ENCODE measurements around the gene NR3C1. TPM values are rescaled to one million over a fixed set of nuclear protein-coding genes. Genes with fewer than 3 reads are reported as not detected.

Gene NR3C1
- total and polyA plus RNA-seq, 2 donors (not counting 1 experiment from before 2014, with no cell fraction given), result 17.6 to 218 TPM

- Histone ChIP-seq H2AFZ (ENCODE audit: insufficient read depth, low read depth, low read length, poor library complexity, severe bottlenecking) (no peak overlapping the region), H3K4me2 (replicated peaks; ENCODE audit: low read depth, low read length, poor library complexity, severe bottlenecking) (no peak overlapping the region), H3K27me3 (replicated peaks in 1 of 4; ENCODE audit: control extremely low read depth in 1 of 4, control insufficient read depth in 3 of 4, insufficient read depth in 4 of 4, low read length in 3 of 4) (no peaks in the 10 kb centered on the region), H3K36me3 (replicated peaks in 1 of 2; ENCODE audit: control extremely low read depth in 1 of 2, control insufficient read depth in 1 of 2, extremely low read depth in 1 of 2, insufficient read depth in 2 of 2, low read length in 1 of 2) (no peaks in the 10 kb centered on the region), H3K79me2 (ENCODE audit: control insufficient read depth, insufficient read depth, low read length) (no peaks in the 10 kb centered on the region), H3K4me3 (ENCODE audit: control extremely low read depth in 1 of 5, extremely low read depth in 1 of 5, insufficient read depth in 1 of 5, low read depth in 2 of 5, low read length in 4 of 5) (no peak overlapping the region), H4K20me1 (ENCODE audit: control insufficient read depth, insufficient read depth, low read length, poor library complexity, severe bottlenecking) (no peaks in the 10 kb centered on the region), H3K9ac (ENCODE audit: low read length) (no peak overlapping the region), H3K27ac (ENCODE audit: low read length in 2 of 2) (no peak overlapping the region), H3K9me3 (ENCODE audit: control extremely low read depth in 1 of 3, control insufficient read depth in 2 of 3, insufficient read depth in 1 of 3, low read length in 2 of 3) (peaks cover 0 to 6% (median 0%) of the 10 kb centered on the region in 3 donors), H3K4me1 (ENCODE audit: control insufficient read depth in 2 of 2, insufficient read depth in 2 of 2, low read length in 2 of 2) (no peaks in the 10 kb centered on the region)
- Mint-ChIP-seq H3K4me3 (no peak overlapping the region), H3K4me1 (no peaks in the 10 kb centered on the region), H3K27ac (no peak overlapping the region), H3K9me3 (ENCODE audit: insufficient read depth) (peaks cover 4% of the 10 kb centered on the region), H3K27me3 (no peaks in the 10 kb centered on the region)
- ATAC-seq (ENCODE audit: low read depth), result no peak
- POLR2A ChIA-PET, result no interaction called here
- CTCF ChIA-PET, result no interaction called here
- intact Hi-C loops (cut with micrococcal nuclease), result no loop called here
- no peak for TF ChIP-seq EZH2 (IDR thresholded peaks at IDR 0.05; ENCODE audit: borderline replicate concordance, insufficient read depth, low read depth, low read length, poor library complexity, severe bottlenecking)
- no peak for TF ChIP-seq CTCF (IDR thresholded peaks at IDR 0.05)
- DNase-seq, result no peak
- WGBS (ENCODE audit: insufficient coverage), result 100% methylated on average over 1 of the region's 1 CpG
These were observed 161.6 kb downstream of the NR3C1 start for GRCh38 chr5:143241892-143242291.

GRCh38 chr5:143239882-143240518 lies 163.5 kb downstream of the NR3C1 start:
- peaks cover 0 to 2% (median 0%) of the 10 kb centered on the region in 3 donors for H3K9me3 ChIP-seq (ENCODE audit: control extremely low read depth in 1 of 3, control insufficient read depth in 2 of 3, insufficient read depth in 1 of 3, low read length in 2 of 3)
- 98% methylated on average over 5 of the region's 5 CpGs for WGBS (ENCODE audit: insufficient coverage)
- H3K4me3 Mint-ChIP-seq, result no peak overlapping the region
- H3K27me3 Mint-ChIP-seq, result no peaks in the 10 kb centered on the region
- H3K4me1 ChIP-seq (ENCODE audit: control insufficient read depth in 2 of 2, insufficient read depth in 2 of 2, low read length in 2 of 2), result no peaks in the 10 kb centered on the region
- H3K4me2 ChIP-seq (replicated peaks; ENCODE audit: low read depth, low read length, poor library complexity, severe bottlenecking), result no peak overlapping the region
- no peaks in the 10 kb centered on the region for H4K20me1 ChIP-seq (ENCODE audit: control insufficient read depth, insufficient read depth, low read length, poor library complexity, severe bottlenecking)
- H2AFZ ChIP-seq (ENCODE audit: insufficient read depth, low read depth, low read length, poor library complexity, severe bottlenecking), result no peak overlapping the region
- intact Hi-C loops (cut with micrococcal nuclease), result no loop called here
- H3K27ac ChIP-seq (ENCODE audit: low read length in 2 of 2), result no peak overlapping the region
- no peak overlapping the region for H3K9ac ChIP-seq (ENCODE audit: low read length)
- CTCF ChIA-PET, result no interaction called here
- no peak overlapping the region for H3K4me3 ChIP-seq (ENCODE audit: control extremely low read depth in 1 of 5, extremely low read depth in 1 of 5, insufficient read depth in 1 of 5, low read depth in 2 of 5, low read length in 4 of 5)
- H3K27ac Mint-ChIP-seq, result no peak overlapping the region
- no peaks in the 10 kb centered on the region for H3K9me3 Mint-ChIP-seq (ENCODE audit: insufficient read depth)
- H3K79me2 ChIP-seq (ENCODE audit: control insufficient read depth, insufficient read depth, low read length), result no peaks in the 10 kb centered on the region
- DNase-seq (no peak), ATAC-seq (ENCODE audit: low read depth) (no peak)
- no peaks in the 10 kb centered on the region for H3K4me1 Mint-ChIP-seq
- no peaks in the 10 kb centered on the region for H3K36me3 ChIP-seq (replicated peaks in 1 of 2; ENCODE audit: control extremely low read depth in 1 of 2, control insufficient read depth in 1 of 2, extremely low read depth in 1 of 2, insufficient read depth in 2 of 2, low read length in 1 of 2)
- no peaks in the 10 kb centered on the region for H3K27me3 ChIP-seq (replicated peaks in 1 of 4; ENCODE audit: control extremely low read depth in 1 of 4, control insufficient read depth in 3 of 4, insufficient read depth in 4 of 4, low read length in 3 of 4)
- TF ChIP-seq EZH2 (IDR thresholded peaks at IDR 0.05; ENCODE audit: borderline replicate concordance, insufficient read depth, low read depth, low read length, poor library complexity, severe bottlenecking) (no peak), CTCF (IDR thresholded peaks at IDR 0.05) (no peak)
- POLR2A ChIA-PET, result no interaction called here
